Right atrium auricular region (tissue), 2 donors: Measurements from ENCODE around the gene PARD3B. TPM values are rescaled to one million over a fixed set of nuclear protein-coding genes. Genes with fewer than 3 reads are reported as not detected.

Experiments
- DNase-seq: peaks from one replicate; pipeline ENCODE4 v3.0.0-alpha.2; 2019; ENCODE audit warnings: low spot score
- H3K27ac ChIP-seq, 2 donors: fragments of 200-600 bp; sonication (generic); 1 replicate in 1 of 2; 2 replicates in 1 of 2; pipeline ENCODE4 v1.5.1; 2016 to 2019
- H3K27me3 ChIP-seq, 2 donors: fragments of 200-600 bp; sonication (generic); one replicate each; pipeline versions ENCODE4 v1.5.1 to v1.6.0; 2017 to 2019
- H3K36me3 ChIP-seq: fragments of 200-600 bp; sonication (generic); one replicate; pipeline ENCODE4 v1.5.1; 2016
- H3K4me1 ChIP-seq, 2 donors: fragments of 200-600 bp; sonication (generic); one replicate each; pipeline versions ENCODE4 v1.5.1 to v1.6.0; 2017 to 2019
- H3K4me3 ChIP-seq, 2 donors: fragments of 200-600 bp; sonication (generic); 1 replicate in 1 of 2; 2 replicates in 1 of 2; pipeline ENCODE4 v1.5.1; 2017 to 2019; ENCODE audit warnings: mild to moderate bottlenecking in 1 of 2, moderate library complexity in 1 of 2
- H3K9me3 ChIP-seq, 2 donors: fragments of 200-600 bp; sonication (generic); one replicate each; pipeline ENCODE4 v1.5.1; 2019
- CTCF ChIP-seq, 2 donors: fragments of 200-600 bp; sonication (generic); IDR thresholded peaks; one replicate each; pipeline ENCODE4 v1.5.1; 2019; ENCODE audit warnings: antibody characterized with exemption in 2 of 2
- total RNA-seq, 2 donors: library from RNA; depleted of rRNA; stranded (reverse); fragments of >200 nt; gene quantifications; one replicate each; pipeline ENCODE4 v1.1.0, GENCODE V29; 2016

Gene PARD3B
- total RNA-seq, 2 donors from 2014 or later = 7.4 to 12.2 TPM

GRCh38 chr2:205658068-205658467, 1112.8 kb downstream of the PARD3B start:
- no peaks in the 10 kb centered on the region for H3K27me3 ChIP-seq
- no peaks in the 10 kb centered on the region for H3K9me3 ChIP-seq
- no peak overlapping the region for H3K4me3 ChIP-seq
- peaks cover 0 to 20% of the 10 kb centered on the region in 2 donors for H3K4me1 ChIP-seq
- no peak overlapping the region for H3K27ac ChIP-seq
- no peaks in the 10 kb centered on the region for H3K36me3 ChIP-seq
- no peak for TF ChIP-seq CTCF (IDR thresholded peaks at IDR 0.05)
- no peak for DNase-seq

GRCh38 chr2:205658572-205658971, 1113.3 kb downstream of the PARD3B start:
- H3K9me3 ChIP-seq = no peaks in the 10 kb centered on the region
- no peak overlapping the region for H3K27ac ChIP-seq
- DNase-seq = no peak
- H3K27me3 ChIP-seq = no peaks in the 10 kb centered on the region
- TF ChIP-seq CTCF (IDR thresholded peaks at IDR 0.05) = no peak
- no peaks in the 10 kb centered on the region for H3K36me3 ChIP-seq
- no peak overlapping the region for H3K4me3 ChIP-seq
- peaks cover 0 to 20% of the 10 kb centered on the region in 2 donors for H3K4me1 ChIP-seq

- Histone ChIP-seq H3K9me3 (no peaks in the 10 kb centered on the region), H3K4me3 (no peak overlapping the region), H3K36me3 (no peaks in the 10 kb centered on the region), H3K27me3 (no peaks in the 10 kb centered on the region), H3K27ac (no peak overlapping the region), H3K4me1 (peaks cover 0 to 20% of the 10 kb centered on the region in 2 donors)
- no peak for TF ChIP-seq CTCF (IDR thresholded peaks at IDR 0.05)
- DNase-seq = no peak
These were observed 1114.6 kb downstream of the PARD3B start for GRCh38 chr2:205659922-205660321.

GRCh38 chr2:205660521-205661124, 1115.3 kb downstream of the PARD3B start:
- Histone ChIP-seq H3K27me3 (no peaks in the 10 kb centered on the region), H3K4me3 (no peak overlapping the region), H3K36me3 (no peaks in the 10 kb centered on the region), H3K4me1 (peaks cover 0 to 20% of the 10 kb centered on the region in 2 donors), H3K27ac (no peak overlapping the region), H3K9me3 (no peaks in the 10 kb centered on the region)
- no peak for TF ChIP-seq CTCF (IDR thresholded peaks at IDR 0.05)
- DNase-seq = no peak

- DNase-seq = no peak
- Histone ChIP-seq H3K9me3 (no peaks in the 10 kb centered on the region), H3K4me3 (no peak overlapping the region), H3K27ac (no peak overlapping the region), H3K27me3 (no peaks in the 10 kb centered on the region), H3K36me3 (no peaks in the 10 kb centered on the region), H3K4me1 (peaks cover 0 to 20% of the 10 kb centered on the region in 2 donors)
- no peak for TF ChIP-seq CTCF (IDR thresholded peaks at IDR 0.05)
These were observed 1116.0 kb downstream of the PARD3B start for GRCh38 chr2:205661281-205661680.
